Measurements from ENCODE around the gene GRID2.
"Not testable (repeated sequence)": the region's sequence is repeated elsewhere in the genome, so short reads cannot be mapped to it uniquely, and the experiment has no call there.

GRID2 gene

DNA sequence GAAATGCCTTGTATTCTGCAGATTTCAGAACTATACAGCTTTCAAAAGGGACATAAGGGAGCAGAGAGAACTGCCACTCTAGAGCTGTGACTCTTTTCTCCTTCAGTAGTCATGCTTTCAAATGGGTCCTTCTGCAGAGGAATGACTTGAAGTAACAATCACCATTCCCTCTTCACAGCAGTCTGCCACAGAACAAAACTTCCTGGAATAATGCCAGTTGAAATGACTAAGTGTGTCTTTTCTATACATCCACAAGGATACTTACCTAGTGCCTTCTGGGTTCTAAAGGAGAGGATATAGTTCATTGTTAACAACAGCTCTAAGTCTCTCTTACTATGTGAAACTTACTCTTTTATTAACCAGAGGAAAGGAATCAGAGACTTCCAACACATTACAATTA is 1009.4 kb downstream of the GRID2 start:
- DNase-seq (ENCODE audit: low read depth): no peak

DNA sequence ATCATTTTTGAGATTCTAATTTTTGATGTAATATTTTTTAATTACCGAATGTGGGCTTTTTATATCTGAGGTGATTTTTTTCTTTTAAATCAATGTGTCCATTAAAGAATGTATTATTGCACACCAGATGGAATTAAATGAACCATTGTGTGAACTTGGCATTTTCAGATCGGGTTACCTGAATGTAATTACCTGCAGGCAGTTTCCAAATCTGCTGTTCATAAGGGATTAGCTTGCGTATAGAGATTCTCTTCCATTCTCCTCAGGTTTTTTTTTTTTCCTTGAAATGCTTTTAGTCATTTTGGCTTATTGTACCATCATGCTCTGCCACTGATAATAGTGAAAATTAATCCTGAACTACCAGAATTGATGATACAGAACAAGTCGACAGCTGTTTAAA is 1013.3 kb downstream of the GRID2 start:
- DNase-seq (ENCODE audit: low read depth): no peak

DNA sequence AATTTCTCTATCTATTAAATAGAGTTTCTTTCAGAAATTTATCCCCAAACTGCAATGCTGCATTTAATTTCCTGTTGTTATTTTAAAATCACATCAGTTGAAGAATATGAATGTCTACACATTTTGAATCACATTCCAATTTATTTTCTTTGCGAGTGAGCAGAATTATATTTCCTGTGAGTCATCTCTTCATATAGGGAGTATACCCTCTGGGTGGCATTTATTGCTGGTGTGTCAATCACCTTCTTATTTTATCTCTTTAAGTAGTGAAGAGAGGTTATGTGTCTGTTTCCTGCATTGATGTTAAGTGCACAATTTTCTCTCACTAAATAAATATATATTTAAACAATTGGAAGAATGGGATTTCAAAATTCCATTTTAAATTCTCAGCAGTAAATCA is 1013.8 kb downstream of the GRID2 start:
- DNase-seq (ENCODE audit: low read depth): no peak

DNA sequence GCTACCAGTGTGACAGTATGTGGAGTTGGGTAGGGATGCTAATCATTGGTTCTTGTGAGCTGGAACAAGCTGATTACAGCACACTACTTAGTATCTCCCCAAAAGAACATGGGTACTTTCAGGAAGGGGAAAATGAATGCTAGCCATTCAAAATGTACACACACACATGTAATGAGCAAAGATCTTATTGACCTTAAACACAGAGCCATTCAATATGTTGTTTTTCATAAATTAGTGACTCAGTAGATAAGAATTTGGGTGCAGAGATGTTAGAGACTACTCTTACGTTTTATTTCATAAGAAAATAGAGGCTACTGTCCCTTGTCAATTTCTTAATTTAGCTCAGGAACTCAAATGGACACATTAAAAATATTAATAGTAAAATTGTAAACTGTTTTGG is 1015.3 kb downstream of the GRID2 start:
- DNase-seq (ENCODE audit: low read depth): no peak

DNA sequence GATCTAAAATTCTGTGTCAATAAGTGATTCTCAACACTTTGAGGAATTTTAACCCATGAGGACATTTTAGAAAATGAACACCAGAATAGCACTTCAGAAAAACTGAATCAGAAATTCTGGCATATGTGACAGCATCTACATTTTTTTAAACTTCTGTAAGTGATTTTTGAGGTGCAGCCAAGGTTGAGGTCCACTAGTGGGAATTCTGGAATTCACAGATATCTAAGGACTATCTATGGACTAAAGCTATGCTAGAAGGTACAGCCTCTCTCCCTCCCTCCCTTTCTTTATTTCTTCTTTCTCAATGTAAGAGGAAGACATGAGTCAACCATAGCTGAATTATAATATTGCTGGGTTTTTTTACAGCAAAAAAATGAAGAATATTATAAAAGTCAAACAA is 1016.6 kb downstream of the GRID2 start:
- DNase-seq (ENCODE audit: low read depth): no peak

DNA sequence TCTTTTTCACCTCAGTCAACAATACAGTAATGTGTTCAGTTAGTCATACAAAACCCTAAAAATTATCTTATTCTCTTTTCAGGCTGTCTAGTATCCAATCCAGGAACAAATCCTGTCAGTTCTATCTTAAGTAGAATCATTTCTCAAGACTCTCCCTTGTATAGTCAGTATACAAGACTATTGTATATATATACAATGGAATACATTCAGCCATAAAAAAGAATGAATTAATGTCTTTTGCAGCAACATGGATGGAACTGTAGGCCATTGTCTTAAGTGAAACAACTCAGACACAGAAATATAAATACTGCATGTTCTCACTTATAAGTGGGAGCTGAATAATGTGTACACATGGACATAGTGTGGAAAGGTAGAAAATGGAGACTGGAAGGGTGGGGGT is 1023.6 kb downstream of the GRID2 start:
- DNase-seq (ENCODE audit: low read depth): no peak

DNA sequence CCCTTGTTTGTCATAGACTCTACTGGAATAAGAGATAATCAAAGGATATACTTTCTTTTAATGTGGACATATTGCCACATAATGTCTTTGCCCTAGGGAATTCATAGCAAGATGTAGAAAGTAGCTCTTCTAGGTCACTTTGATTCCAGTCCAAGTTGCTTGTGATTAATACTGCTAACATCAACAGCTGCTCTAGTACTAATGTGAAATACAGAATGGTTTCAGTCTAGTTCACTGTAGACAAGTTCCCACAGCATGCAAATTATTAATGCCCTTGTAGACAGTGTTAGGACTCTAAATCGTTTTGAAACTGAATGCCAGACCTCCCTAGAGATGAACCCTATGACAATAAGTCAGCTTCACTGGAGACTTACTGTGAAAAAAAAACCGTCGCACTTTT is 1030.2 kb downstream of the GRID2 start:
- no peak for DNase-seq (ENCODE audit: low read depth)

DNA sequence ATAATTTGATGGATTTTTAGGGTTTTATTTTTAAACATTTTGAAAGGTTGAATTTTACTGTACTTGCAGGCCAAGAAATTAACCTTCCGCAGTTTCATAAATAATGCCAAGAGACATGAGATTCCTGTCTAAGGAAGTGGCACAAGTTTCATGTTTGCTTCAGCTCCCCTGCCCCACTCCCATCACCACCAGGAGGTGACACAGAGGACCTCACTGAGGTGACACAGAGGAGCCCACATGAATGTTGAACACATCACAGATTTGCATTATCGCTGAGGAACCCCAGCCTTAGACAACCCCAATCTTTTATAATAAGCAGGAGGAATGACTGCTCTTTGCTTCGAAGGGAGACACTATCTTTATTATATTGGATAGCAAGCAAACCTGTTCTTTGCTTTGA is 1033.4 kb downstream of the GRID2 start:
- no peak for DNase-seq (ENCODE audit: low read depth)

DNA sequence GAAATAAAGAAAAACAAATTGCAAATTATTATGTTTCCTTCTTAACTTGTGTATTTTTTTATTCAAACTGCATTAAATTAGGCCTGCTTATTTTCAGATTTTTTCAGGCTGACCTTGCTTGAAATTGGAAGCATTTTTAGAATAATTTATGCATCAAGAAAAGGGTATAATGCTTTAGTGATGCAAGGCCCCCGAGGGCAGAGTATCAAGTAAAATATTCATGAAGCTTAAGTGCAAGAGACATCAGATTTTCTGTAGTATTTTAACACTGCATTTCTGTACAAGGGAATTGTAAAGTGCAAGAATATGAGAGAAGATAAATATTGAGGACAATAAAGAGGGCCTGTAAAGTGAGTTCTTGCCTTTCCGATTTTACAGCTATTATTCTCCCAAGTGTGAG is 1039.0 kb downstream of the GRID2 start:
- no peak for DNase-seq (ENCODE audit: low read depth)

DNA sequence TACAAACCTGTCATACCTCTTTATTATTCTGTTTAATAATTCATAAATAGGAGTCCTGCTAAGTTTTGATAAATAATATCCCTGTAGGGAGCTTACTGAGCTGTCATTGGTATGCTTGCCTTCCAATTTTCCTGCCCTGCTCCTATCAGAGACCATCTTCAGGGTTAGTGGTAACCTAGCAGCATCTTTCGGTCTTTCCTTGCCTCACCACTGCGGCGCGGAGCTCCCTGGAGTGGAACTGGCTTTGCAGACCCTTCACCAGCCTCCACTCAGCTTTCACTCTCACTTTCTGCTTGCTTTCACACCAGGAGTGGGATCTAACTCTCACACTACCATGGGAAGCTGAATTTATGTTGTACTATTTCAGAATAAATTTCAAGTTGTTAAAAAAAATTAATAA is 1043.1 kb downstream of the GRID2 start:
- DNase-seq (ENCODE audit: low read depth): no peak

DNA sequence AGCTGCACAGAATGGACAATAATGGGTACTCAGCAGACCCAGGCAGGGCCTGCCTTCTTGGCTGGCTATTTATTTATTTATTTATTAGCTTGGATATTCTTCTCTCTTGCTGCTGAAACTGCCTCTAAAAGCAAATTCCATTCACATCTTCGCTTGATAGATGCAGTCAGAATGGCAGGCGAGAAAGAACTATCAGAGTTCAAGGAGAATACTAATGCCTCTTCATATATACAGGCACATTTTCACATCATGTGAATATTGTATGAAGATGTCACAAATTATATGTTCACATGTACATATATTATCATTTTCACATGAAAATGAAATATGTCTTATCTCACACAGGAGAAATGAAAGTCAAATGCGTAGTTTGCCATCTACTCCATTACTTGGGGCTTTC is 1045.1 kb downstream of the GRID2 start:
- no peak for DNase-seq (ENCODE audit: low read depth)

DNA sequence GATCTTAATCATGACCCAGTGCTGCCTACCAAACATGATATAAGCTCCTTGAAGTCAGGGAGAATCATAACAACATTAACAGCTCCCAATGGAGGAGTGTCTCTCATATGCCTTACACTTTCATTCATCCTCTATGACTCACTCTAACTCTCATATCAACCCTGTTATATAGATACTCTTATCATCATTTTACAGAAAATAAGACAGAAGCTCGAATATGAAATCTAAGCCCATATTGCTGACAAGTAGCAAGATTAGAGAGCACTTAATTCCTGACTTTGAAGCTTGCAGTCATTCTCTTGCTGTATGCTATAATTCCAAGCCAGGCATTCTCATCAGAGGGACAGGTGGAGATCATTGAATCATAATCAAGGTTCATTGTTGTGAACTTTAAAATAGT is 1048.1 kb downstream of the GRID2 start:
- DNase-seq (ENCODE audit: low read depth): no peak

DNA sequence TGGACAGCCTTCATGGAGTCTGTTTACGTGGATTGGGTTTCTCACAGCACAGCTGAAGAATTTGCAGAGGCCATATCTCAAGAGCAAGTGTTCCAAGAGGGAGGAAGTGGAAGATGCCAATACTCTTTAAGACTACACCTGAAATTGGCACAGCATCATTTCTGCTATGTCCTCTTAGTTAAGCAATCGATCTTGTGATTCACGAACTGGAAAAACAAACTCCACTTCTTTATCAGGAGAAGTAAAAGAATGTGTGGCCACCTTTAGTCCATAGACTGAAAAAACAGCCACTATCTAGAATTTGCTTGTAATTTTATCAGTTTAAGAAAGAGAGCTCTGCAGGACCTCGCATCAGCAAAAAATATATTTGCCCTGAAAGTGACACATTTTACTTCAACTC is 1051.6 kb downstream of the GRID2 start:
- DNase-seq (ENCODE audit: low read depth): no peak

DNA sequence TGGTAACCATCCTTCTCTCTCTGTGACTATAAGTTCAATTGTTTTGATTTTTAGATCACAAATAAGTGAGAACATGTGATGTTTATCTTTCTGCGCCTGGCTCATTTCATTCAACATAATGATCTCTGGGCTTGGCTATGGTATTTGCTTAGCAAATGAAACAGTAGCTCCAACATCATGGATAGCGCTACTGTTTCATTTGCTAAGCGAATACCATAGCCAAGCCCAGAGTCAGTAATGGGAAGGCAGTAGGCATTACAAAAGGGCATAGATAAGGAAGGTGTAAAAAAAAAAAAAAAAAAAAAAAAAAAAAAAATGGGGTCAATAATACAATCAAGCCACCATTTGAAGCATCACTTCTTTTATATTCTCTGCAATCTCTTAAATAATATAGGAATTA is 1055.8 kb downstream of the GRID2 start:
- no peak for DNase-seq (ENCODE audit: low read depth)

DNA sequence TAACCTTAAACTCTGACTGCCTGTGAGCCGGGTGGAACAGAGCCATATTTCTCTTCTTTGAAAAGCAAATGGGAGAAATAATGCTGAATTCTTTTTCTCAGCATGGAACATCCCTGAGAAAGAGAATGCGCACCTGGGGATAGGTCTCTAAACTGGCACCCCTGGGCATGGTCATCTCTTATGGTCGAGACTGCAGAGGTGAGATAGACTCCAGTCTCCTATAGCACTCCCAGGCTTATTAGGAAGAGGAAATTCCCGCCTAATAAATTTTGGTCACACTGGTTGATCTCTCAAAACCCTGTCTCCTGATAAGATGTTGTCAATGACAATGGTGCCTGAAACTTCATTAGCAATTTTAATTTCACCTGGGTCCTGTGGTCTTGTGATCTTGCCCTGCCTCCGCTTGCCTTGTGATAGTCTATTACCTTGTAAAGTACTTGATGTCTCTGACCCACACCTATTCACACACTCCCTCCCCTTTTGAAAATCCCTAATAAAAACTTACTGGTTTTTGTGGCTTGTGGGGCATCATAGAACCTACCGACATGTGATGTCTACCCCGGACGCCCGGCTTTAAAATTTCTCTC is 1062.5 kb downstream of the GRID2 start:
- not testable (repeated sequence) for DNase-seq (ENCODE audit: low read depth)

DNA sequence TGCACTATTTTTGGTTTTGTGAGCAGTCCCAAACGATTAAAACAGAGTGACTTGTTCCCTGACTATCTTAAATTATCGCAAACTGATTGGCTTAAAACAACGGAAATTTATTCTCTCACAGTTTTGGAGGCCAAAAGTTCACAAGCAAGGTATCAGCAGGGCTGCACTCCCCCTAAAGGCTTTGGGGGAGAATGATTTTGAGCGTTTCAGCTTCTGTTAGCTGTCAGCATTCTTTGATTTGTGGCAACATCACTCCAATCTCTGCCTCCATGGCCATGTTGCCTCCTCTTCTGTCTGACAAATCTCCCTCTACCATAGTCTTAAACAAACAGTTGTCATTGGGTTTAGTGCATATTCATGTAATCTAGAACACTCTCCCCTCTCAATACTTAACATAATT is 1065.2 kb downstream of the GRID2 start:
- DNase-seq (ENCODE audit: low read depth): no peak

DNA sequence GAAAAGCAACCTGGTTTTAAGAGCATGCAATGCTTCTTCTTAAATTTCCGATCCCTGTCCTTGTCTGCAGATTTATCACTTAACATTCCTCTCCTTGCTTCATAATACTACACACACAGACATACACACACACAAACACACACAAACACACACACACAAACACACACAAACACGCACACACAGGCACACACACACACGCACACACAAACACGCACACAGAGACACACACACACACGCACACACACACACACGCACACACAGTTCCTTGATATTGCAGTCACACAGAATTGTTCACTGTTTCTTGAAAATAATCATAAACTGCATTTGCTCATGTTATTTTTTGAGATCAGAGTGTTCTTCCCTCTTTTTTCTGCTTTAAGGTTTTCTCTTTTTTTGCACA is 1066.5 kb downstream of the GRID2 start:
- no peak for DNase-seq (ENCODE audit: low read depth)

DNA sequence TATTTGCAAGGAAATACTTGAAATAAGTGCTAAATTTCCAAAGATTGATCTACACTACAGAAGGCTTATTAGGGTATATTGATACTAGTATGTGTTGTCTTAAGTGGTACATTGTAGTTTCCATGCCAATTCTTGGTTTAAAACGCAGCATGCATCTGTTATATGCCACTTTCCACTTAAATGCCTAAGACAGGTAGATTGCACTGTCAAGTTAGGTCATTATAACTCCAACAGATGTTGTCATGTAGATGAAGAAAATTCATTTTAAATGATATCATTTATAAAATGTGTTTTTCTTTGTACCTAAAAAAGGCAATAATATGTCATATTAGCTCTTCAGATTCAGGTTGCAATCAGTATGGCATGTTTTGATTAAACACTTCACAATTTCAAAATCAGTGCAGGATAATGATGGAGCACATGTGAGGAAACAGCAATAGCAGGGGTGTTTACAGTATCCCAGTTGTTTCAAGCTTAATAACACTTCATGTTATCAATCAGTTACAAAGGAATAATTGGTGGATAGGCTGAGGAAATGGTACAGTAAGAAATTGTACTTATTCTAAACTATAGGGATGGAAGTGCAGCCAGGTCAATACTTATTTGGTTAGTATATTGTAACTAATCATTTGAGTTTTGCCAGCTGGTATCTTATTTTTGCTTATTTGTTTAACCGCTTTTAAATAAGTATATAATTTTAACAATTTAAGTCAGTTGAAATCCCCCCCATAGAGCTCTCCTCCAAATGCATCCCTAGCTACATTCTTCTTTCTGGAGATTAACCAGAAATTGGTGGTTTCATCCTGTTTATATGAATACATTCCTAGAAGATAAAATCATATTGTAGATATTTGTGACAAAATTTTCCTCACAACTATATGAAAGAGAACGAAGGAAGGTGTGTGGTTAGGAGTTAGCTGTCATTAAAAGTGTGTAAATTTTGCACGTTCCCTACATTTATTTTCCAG is 1070.4 kb downstream of the GRID2 start:
- DNase-seq (ENCODE audit: low read depth): no peak

DNA sequence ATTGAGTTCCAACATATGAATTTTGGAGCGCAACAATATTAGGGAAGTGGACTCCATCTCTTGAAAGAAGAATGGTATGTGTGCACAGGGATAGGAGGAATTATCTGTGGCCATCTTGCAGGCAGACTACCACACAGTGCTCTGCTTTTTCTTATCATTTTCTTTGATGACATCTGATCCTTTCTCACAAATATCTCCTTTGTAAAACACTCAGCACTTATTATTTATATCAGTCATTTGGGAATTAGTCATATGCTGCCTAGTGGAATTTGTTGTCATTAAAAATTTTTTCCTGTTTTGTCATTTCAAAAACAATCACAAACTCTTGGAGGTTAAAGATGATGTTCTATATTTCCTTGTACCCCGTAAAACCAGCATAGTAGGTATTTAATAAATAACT is 1080.5 kb downstream of the GRID2 start:
- no peak for DNase-seq (ENCODE audit: low read depth)

DNA sequence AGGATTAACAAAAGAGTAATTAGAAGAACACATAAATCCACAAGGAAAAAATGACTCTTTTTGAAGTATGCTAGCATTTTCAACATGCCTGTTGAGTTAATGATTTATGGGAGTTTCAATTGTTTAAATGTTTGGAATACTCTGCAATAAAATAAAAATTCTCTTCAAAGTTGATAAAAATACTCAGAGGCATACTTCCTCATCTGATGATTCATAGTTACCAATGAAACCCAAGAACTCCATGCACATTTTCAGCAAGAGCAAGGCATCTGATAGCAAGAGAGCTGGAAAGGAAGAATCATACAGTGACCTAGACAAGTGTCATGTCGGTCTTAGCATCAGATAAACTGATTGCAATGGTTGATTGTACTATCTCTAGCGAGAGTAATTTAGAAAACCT is 1081.1 kb downstream of the GRID2 start:
- DNase-seq (ENCODE audit: low read depth): no peak

DNA sequence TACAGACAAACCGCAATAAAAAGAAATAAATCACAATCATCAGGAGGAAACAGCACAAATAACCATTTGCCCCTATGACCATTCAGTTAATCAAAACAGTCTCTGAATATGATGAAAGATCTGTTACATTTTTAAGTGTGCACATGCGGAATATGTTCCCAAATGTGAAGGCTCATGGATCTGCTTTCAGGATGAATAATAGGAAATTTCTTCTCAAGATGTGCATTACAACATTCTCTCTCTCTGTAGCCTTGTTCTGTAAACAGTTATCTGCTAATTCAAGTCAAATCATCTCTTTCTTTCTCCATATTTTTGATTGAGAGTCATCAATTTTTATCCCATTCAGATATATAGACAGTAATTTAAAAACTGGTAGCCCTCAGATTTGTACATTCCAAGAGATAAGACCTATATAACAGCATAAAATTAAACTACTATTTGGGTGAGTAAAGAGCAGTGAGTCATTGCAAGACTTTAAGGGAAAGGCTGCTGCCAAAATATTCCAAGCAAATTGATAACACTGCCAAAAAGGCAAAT is 1090.8 kb downstream of the GRID2 start:
- no peak for DNase-seq (ENCODE audit: low read depth)

DNA sequence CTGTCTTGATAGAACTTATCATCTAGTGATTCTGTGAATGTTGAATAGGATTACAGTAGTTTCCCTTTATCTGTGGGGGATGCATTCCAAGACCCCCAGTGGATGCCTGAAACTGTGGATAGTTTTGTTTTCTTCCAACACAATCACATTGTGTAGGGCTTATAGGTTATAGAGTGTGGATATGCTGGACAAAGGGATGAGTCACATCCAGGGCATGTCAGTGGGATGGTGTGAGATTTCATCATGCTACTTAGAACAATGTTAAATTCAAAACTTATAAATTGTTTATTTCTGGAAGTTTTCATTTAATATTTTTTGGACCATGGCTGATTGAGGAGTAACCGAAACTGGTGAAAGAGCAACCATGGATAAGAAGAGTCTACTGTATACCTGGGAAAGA is 1092.5 kb downstream of the GRID2 start:
- DNase-seq (ENCODE audit: low read depth): no peak

DNA sequence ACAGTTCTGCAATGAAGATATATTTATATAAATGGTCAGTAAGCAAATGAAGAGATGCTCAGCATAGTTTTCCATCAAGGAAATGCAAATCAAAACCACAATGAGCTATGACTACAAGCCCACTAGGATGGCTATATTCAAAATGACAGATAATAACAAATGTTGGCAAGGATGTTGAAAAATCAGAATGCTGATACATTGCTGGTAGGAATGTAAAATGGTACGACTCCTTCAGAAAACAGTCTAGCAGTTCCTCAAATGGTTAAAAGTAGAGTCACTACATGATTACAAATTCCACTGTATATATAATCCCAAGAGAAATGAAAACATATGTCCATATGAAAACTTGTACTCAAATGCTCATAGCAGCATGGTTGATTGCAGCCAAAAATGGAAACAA is 1099.8 kb downstream of the GRID2 start:
- no peak for DNase-seq (ENCODE audit: low read depth)
